RKO (cell line): ENCODE measurements around the gene KIAA1217.

Experiments
- DNase-seq: peaks from one replicate; pipeline ENCODE4 v3.0.0-alpha.2; 2016; ENCODE audit warnings: low spot score

Gene KIAA1217

GRCh38 chr10:24241536-24242040, 32.6 kb downstream of the KIAA1217 start:
- DNase-seq = no peak

- DNase-seq = no peak
These were observed 33.6 kb downstream of the KIAA1217 start for GRCh38 chr10:24242562-24242961.

- DNase-seq = no peak
These were observed 37.4 kb downstream of the KIAA1217 start for GRCh38 chr10:24246365-24246764.

- no peak for DNase-seq
These were observed 38.9 kb downstream of the KIAA1217 start for GRCh38 chr10:24247841-24248240.

GRCh38 chr10:24249829-24250415, 41.0 kb downstream of the KIAA1217 start:
- DNase-seq = no peak

- no peak for DNase-seq
These were observed 42.6 kb downstream of the KIAA1217 start for GRCh38 chr10:24251547-24251946.

- DNase-seq = peak; percentile 30
These were observed 45.2 kb downstream of the KIAA1217 start for GRCh38 chr10:24254180-24254579.

- no peak for DNase-seq
These were observed 46.4 kb downstream of the KIAA1217 start for GRCh38 chr10:24255115-24255880.

GRCh38 chr10:24255881-24256311, 47.0 kb downstream of the KIAA1217 start:
- no peak for DNase-seq

GRCh38 chr10:24256619-24257107, 47.7 kb downstream of the KIAA1217 start:
- DNase-seq = no peak

- DNase-seq = no peak
These were observed 48.6 kb downstream of the KIAA1217 start for GRCh38 chr10:24257588-24257987.

- no peak for DNase-seq
These were observed 50.6 kb downstream of the KIAA1217 start for GRCh38 chr10:24259365-24260130.

GRCh38 chr10:24261627-24262026, 52.7 kb downstream of the KIAA1217 start:
- no peak for DNase-seq

GRCh38 chr10:24262929-24263590, 54.1 kb downstream of the KIAA1217 start:
- DNase-seq = no peak

GRCh38 chr10:24269476-24269875, 60.5 kb downstream of the KIAA1217 start:
- no peak for DNase-seq

GRCh38 chr10:24272374-24272773, 63.4 kb downstream of the KIAA1217 start:
- no peak for DNase-seq

- no peak for DNase-seq
These were observed 68.3 kb downstream of the KIAA1217 start for GRCh38 chr10:24277277-24277676.

GRCh38 chr10:24277771-24278170, 68.8 kb downstream of the KIAA1217 start:
- DNase-seq = peak; percentile 21

- DNase-seq = no peak
These were observed 69.4 kb downstream of the KIAA1217 start for GRCh38 chr10:24278176-24278889.

GRCh38 chr10:24279166-24279565, 70.2 kb downstream of the KIAA1217 start:
- DNase-seq = no peak

- no peak for DNase-seq
These were observed 78.7 kb downstream of the KIAA1217 start for GRCh38 chr10:24287559-24288195.
